GM19324 (cell line): ENCODE results near the gene MPDZ.

ENCODE experiments used
- ATAC-seq: cut with Tn5 transposase; IDR thresholded peaks from one replicate; pipeline ENCODE4 v1.9.1; 2021; ENCODE audit warnings: mild to moderate bottlenecking, moderate library complexity; ENCODE audit not compliant: unreplicated experiment, low FRiP score

MPDZ gene, protein sequence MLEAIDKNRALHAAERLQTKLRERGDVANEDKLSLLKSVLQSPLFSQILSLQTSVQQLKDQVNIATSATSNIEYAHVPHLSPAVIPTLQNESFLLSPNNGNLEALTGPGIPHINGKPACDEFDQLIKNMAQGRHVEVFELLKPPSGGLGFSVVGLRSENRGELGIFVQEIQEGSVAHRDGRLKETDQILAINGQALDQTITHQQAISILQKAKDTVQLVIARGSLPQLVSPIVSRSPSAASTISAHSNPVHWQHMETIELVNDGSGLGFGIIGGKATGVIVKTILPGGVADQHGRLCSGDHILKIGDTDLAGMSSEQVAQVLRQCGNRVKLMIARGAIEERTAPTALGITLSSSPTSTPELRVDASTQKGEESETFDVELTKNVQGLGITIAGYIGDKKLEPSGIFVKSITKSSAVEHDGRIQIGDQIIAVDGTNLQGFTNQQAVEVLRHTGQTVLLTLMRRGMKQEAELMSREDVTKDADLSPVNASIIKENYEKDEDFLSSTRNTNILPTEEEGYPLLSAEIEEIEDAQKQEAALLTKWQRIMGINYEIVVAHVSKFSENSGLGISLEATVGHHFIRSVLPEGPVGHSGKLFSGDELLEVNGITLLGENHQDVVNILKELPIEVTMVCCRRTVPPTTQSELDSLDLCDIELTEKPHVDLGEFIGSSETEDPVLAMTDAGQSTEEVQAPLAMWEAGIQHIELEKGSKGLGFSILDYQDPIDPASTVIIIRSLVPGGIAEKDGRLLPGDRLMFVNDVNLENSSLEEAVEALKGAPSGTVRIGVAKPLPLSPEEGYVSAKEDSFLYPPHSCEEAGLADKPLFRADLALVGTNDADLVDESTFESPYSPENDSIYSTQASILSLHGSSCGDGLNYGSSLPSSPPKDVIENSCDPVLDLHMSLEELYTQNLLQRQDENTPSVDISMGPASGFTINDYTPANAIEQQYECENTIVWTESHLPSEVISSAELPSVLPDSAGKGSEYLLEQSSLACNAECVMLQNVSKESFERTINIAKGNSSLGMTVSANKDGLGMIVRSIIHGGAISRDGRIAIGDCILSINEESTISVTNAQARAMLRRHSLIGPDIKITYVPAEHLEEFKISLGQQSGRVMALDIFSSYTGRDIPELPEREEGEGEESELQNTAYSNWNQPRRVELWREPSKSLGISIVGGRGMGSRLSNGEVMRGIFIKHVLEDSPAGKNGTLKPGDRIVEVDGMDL (N-terminal part only)

DNA sequence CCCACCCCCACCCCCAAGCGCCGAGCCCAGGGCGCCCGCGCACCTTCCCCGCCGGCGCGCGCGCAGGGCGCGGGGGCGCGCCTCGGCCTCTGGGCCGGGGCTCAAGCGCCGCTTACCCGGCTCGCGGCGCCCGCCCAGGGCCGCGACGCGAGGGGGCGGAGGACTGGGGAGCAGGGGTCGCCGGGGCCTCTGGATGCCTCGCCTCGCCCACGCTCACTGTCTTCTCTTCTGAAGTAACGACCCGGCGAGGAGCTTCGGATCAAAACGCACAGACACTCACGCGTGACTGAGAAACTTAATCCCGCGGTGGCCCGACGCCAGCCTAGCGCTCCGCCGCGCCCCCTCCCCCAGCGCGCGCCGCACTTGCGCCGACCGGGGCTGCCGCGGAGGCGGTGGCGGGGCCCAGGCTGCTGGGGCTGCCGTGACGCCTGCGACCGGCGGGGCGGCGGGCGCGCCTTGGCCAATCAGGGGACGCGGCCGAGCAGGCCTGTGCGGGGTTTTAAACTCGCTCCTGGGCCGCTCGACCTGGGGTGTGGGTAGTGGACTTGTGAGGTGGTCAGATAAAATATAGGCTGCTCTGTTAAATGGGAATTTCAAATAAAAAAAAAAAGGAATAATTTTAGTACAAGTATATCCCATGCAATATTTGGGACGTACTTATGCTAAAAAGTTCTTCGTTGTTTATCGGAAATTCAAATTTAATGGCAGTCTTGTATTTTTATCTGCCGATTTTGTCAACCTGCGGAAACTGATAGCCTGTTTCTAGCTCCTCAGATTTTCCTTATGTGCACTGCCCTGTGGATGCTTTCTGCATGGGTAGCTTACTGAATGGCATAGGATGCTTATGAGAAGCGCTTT lies at the start of gene MPDZ:
Gene MPDZ, minus strand, starts transcription at position 409 of the 858 bp plus-strand sequence. CDS start 29,377 bp downstream, outside the sequence.
- no peak for ATAC-seq

DNA sequence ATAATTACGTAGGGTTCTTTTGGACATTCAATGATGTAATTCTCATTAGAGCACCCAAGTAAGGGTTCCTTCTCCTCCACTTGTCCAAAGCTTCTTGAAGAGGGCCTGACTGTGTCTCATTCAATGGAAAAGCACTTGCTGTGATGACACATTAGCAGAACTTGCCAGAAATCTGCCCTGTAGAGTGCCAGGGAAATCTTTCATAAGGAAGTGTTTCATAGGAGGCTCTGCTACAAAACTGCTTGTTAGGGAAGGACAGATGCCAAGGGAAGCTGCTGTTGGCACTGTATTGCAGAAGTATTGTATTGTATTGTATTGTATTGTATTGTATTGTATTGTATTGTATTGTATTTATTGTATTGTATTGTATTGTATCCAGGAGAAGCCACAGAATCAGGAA lies 45.5 kb upstream of the MPDZ start:
- no peak for ATAC-seq

DNA sequence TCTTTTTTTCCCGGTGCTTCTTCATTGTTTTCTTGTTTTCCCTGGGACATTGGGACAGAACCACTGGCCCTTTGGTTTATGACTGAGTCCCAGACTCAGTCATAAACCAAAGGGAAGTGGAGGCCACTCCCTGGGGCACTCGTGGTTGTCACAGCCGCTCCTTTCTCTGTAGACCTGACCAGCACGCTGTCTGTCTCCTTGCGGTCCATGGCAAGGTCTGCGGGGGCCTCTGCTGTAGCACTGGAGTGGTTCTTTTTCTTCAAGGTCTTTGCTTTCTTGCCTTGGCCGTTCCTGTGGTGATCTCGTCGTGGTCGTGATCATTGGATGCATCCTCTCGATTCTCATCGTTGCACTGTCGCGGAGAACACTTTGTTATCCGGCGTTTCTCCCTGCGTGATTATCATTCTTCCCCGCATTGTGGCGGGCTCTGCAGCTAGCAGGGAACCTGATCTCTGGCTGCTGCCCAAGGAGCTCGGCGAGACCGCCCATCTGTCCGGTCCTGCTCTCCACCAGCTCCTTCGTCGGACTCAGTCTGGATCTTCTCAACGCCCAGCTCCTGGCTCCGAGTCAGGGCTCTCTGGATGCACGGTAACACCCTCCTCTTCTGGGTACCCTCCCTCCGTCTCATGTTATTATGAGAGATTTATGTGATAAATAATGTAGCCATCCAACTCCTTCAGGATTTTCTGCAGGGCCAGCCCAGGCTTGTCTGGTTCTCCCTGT lies 43.5 kb upstream of the MPDZ start:
- no peak for ATAC-seq

DNA sequence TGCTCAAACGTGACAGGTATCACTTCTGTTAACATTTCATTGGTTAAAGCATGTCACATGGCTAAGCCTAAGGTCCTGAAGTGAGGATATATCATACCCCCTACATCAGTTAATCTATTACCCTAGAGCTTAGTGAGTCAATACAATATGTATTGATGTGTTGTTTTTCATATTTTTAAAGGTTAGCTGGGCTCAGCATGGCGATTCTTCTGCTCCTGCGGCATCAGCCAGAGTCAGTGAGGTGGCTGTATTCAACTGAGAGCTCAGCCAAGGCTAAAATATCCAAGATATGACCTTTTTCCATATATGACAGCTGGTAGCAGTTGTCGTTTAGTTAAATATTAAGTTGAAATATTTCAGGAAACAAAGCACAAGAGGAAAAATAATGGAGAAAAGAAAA lies 38.5 kb upstream of the MPDZ start:
- no peak for ATAC-seq

DNA sequence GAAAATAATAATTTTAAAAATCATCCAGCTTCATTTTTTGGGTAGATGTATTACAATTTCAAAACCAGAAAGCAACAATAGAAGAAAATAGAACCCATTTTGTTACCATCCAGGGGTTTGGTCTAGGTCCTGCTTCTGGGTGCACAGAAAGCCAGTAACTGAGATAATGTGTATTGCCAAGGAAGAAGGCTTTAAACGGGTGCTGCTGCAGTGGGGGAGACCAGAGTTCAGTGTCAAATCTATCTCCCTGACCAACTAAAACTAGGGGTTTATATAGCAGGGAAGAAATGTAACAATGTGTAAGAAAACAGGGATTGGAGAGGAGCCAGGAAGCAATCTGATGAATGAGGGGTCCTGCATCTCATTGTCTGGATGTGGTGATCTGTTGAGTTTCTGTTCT lies 17.5 kb upstream of the MPDZ start:
- no peak for ATAC-seq

DNA sequence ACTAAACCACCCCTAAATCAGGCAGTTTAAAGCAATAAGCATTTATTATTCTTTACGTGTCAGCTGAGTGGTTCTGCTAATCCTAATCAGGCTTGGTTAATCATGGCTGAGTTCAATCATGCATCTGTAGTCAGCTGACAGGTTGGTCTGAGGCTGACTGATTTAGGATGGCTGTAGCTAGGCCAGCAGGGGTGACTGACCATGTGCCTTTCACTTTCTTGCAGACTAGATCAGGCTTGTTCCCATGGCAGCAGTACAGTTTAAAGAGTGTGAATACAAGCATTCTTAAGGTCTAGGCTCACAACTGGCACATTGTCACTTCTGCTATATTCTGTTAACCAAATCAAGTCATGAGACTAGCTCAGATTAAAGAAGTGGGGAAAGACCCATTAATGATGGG lies 16.1 kb upstream of the MPDZ start:
- ATAC-seq, result no peak

DNA sequence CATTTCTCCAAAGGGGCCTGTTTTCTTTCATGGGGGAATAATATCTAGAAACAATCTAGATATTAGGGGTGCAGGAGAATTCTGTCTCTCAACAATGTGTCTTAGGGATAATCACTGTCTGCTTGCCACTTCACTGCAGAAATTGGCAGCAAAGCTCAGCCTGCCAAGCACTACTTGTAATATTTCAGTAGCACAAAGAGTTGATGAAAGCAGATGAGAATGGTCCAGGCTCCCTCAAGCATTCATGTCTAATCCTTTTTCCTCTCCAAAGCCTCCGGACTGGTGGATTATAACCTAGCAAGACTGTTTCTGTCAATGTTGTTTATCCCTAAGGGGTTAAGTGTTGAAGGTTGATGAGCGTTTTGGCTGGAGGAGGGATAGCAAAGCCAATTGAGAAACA lies 13.3 kb upstream of the MPDZ start:
- ATAC-seq, result no peak

DNA sequence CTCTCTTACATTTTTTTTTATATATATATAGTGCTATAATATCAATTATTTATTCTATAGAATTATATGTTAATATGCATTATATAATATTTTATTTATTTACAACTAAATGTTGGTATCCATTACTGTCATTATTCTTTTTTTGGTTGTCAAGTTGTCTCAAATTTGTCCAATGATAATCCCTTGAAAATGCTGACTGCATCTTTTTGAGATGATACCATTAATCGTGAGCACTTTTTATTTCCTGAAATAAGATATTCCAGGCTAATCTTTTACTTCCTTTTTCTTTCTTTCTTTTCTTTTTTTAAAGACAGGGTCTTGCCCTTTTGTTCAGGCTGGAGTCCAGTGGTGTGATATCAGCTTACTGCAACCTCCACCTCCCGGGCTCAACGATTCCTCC lies 12.7 kb upstream of the MPDZ start:
- ATAC-seq, result no peak

DNA sequence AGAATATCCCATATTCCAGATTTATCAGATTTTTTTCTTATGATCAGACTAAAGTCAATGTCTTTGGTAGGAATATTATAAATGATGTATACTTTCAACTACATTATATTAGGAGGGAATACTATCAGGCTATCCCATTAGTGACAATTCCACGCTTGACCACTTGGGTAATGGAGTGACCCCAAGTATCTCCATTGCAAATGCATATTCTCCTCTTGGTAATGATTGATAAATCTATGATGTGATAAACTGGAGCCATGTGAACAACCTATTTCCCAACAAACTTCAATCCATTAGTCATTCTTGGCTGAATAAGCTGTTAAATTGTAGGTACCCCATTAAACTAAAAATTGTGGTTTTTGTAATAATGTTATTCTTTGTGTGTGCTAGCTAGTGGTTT lies 12.2 kb upstream of the MPDZ start:
- no peak for ATAC-seq

DNA sequence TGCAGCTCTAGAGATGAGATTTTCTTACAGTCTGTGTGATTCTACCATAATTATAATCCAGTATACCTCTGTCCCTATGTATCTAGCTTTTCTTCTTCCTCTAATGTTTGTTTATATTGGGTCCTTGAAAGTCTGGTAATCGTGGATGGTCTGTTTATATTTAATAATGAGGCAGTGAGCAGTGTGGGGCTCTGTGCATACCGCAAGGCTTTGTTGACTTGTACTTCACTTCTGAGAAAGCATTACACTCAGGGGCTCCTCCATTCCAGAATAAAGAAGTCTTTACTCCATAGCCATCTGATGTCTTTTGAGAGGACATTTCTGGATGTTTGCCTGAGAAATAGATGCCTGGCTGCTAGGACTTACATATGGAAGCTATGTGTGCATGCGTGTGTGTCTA lies 4.5 kb upstream of the MPDZ start:
- ATAC-seq, result no peak

DNA sequence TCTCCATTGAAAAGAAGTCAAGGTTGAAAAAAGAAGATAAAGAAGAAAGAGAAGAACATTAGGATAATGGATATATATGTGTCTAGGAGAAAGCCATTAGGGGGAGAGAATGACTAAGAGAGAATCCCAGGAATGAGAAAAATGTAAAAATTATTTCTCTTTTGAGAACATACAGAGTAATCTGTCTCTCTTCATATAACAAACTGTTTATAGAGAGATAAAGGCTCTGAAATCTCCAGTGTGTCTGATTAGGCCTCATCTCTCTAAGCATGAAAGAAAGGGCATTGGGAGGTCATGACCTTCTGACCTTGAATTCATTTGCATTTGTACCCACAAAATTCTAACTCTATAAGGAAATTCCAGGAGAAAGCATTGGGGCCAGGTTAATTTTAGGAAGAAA lies 3.5 kb upstream of the MPDZ start:
- no peak for ATAC-seq

DNA sequence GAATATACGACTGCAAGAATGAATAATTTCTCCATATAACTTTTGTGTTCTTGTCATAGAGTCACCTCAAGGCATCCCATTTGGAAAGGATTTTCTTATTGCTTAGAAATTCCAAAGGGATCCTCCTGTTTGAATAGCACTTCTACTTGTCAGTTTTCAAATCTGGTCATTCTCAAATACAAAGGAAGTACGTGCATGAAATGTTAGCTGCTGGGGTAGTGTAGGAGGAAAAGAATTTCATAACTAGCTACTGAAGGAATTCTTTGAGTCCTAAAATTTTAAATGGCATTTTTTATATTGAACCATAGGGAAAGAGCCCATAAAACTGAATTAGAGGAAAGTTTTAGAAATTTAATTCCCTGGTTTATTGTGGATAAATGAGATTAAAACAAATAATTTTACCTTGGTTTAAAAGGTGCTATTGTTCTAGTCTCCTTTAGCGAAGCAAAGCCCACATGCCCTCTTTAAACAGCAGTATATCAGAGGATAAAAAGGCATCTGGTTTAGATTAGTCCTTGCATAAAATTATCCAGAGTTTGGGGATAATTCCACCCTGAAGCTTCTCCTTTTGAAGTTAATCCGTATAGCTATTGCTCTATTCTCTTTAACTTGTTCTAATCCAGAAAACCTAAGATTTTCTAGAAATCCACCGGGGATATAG lies 2.0 kb upstream of the MPDZ start:
- no peak for ATAC-seq

DNA sequence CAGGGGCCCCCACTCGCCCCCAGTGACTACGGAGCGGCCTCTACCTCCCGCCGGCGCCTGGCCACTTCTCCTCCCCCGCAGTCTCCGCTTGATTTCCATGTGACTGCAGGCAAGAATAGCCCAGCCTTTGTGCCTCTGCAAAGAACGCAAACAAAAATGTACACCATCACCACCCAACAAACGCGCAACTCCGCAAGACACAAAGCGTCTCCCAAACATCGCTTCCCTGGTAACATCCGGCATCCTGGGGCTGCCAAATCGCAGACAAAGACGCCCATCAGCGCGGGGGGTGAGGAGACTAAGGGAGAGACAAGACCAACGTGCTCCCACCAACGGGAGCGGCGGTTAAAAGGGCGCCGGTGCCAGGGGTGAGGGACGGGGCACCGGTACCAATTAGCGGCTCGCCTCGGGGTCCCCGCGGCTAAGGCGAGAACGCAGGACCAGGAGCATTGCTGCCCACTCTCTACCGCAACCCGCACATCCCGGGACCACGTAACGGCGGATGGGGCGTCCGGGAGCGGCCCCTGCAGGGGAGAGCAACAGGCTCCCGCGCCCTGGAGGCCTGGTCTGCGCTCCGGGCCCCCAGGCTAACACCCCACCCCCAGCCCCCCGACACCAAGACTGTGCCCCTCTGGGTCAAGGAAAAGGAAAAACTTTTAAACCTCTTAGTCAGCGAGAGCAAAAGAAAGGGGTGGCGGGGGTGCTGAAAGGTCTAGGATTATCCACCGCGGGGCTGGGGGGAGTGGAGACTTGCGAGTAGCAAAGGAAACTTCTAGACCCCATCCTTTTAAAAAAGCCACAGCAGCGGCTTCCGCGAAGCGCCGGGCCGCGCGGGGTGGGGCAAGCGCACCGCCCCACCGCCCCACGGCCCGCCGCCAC lies 885 bp downstream of the MPDZ start:
- ATAC-seq, result no peak

DNA sequence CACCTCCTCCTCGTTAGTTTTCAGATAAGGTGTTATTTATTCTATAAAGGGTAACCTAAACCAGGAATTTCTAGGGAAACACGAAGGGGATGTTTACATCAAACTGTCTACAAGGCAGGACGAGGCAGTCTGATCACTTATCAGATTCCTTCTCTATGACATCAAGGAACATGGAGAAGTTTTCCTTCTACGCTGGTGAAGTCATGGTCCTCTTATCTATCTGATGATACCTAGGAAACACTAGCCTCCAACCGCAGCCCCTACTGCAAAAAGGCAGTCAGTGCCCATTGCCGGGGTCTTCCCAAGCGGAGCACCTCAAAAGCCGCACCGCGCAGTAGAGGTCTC lies 1.5 kb downstream of the MPDZ start:
- ATAC-seq, result no peak

DNA sequence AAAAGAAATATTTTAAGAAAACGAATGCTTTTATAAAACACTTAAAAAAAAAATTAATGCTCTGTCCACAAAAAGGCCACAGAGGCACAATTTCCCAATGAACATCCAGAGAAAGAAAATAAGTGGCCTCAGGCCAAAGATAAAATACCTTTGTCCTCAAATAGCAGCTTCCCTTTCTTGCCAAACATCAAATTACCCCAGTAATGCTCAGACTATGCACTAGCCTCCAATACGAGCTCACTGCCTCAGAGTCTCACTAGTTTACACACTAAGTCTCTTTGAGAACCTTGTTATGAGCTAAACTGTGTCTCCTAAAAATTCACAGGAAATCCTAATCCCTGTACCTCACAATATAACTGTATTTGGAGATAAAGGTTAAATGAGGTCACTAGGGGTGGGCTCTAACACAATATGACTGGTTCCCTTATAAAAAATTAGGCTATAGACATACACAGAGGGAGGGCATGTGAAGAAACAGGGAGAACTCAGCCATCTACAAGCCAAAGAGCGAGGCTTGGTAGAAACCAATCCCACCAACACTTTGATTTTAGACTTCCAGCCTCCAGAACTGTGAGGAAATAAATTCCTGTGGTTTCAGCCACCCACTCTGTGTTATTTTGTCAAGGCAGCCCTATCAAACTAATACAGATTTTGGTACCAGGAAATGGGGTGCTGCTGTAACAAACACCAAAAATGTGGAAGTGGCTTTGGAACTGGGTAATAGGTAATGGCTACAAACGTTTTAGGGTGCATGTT lies 4.4 kb downstream of the MPDZ start:
- no peak for ATAC-seq

DNA sequence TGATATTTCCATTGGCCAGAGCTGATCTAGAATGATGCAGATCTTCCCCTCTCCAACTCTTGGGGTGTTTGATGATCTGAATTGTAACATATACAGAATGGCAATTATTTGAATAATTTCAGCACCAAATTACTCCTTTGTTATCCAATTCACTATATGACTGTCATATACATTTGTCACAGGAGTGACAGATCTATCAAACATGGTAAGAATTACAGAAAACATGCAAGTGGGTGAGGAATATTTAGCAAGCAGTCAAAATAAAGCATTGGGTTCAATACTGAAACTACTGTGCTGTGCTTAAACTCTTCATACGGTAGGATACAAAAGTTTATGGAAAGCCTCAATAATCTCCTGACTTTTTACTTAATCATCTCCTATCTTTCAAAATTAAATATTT lies 8.8 kb downstream of the MPDZ start:
- no peak for ATAC-seq
